ENCODE measurements around the gene RHOV.

GRCh38 chr15:40844696-40845030 is 29.4 kb downstream of the RHOV start:
- no peak for TF ChIP-seq POLR2AphosphoS5 (IDR thresholded peaks at IDR 0.05)
- TF ChIP-seq CTCF (IDR thresholded peaks at IDR 0.05), result peak in 2 of 4 experiments; percentile 0 to 9

All from prostate gland (tissue), 2 donors.